HG02943 (cell line): ENCODE measurements around the gene RPP14.
A peak's percentile ranks its signal among the peaks of the same experiment; 100 is the strongest.
"Not testable (repeated sequence)": the region's sequence is repeated elsewhere in the genome, so short reads cannot be mapped to it uniquely, and the experiment has no call there.

ENCODE experiments used
- ATAC-seq: cut with Tn5 transposase; IDR thresholded peaks from one replicate; pipeline ENCODE4 v1.9.1; 2021; ENCODE audit warnings: mild to moderate bottlenecking, low read depth, moderate library complexity; ENCODE audit not compliant: unreplicated experiment

The RPP14 gene

DNA sequence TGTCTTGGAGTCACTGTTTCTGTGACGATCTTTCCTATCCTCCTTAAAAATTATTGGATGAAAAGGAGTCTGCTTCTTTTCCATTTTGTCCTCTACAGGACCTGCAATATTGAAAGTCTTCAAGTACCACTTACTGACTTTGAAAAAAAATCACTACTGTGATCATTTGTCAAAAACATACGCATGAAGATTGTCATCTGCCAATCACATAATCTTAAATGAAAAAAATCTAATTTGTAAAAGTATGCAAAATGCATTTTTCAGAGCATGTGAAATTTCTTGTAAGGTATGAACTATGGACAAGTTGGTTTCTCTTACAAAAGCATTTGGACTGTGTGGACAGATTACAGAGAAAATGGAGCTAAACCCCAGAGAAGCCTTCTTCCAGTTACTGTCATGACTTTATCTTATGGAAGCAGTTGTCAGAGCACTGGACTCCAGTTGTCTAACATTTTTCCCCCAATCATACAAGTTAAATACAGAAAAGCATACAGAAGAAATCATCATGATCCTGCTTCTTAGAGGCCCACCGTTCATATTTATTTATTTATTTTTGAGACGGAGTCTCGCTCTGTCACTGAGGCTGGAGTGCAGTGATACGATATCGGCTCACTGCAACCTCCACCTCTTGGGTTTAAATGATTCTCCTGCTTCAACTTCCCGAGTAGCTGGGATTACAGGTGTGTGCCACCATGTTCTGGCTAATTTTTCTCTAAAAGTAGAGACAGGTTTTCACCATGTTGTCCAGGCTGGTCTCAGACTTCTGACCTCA is 23.3 kb downstream of the RPP14 start:
- ATAC-seq, result no peak

DNA sequence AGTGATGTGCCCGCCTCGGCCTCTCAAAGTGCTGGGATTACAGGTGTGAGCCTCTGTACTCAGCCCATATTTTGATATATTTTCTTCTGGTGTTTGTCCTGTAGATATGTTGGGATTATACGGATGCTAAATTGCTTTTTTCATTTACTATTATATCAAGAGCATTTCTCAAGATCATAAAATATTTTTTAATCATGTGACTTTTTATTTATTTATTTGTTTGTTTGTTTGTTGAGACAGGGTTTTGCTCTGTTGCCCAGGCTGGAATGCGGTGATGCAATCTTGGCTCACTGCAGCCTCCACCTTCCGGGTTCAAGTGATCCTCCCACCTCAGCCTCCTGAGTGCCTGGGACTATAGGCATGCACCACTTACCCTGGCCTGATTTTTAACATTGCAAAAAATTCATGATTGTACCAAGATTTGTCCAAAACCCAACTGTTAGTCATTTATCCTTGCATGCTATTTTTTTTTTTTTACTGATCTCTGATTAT is 23.9 kb downstream of the RPP14 start:
- no peak for ATAC-seq

DNA sequence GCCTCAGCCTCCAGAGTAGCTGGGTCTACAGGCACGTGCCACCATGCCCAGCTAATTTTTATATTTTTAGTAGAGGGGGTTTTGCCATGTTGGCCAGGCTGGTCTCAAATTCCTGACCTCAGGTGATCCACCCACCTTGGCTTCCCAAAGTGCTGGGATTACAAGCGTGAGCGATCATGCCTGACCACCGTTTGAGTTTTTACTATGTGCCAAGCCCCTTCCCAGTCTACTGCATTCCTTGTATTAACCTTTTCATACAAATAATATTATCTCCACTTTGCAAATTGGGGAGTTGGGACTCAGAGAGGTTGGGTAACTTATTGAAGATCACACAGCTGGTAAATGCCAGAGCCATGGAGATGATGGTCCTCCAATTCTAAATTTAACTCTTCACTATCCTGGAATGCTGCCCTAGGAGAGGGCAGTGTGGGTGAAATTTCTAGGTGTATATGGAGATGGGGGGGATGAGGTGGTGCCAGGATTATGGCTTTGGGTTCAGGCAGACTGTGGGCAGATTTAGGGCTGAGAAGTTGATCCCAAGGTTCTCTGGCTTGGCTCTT is 25.6 kb downstream of the RPP14 start:
- no peak for ATAC-seq

DNA sequence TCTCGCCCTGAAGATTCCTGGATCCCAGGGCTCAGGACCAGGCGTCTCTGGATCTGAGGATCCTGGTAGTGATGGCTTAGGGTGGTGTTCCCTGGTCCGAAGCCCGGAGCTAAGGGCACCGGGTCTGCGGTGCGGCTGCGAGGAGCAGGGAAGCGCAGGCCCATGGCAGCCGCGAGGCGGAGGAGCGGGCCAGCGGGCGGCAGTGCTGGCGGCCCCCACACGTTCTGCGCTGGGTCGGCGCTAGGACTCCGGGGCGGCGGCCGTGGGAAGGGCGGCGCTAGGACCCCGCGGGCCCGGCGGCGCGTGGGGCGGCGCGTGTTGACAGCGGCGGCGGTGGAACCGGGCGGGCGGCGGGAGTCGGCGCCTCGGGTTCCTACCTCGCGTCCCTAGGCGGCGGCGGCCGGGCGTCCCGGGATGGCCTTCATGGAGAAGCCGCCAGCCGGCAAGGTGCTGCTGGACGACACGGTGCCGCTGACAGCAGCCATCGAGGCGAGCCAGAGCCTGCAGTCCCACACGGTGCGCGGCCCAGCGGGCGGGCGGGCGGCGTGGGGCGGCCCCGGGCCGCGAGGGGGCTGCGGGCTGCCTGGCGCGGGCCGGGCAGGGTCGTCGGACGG is 26.6 kb downstream of the RPP14 start, which contains the start of gene PXK:
PXK (plus strand) TSS at position 318 of the 614 bp plus-strand sequence; CDS start at position 415, 97 bp downstream.
- peak; percentile 70 for ATAC-seq

DNA sequence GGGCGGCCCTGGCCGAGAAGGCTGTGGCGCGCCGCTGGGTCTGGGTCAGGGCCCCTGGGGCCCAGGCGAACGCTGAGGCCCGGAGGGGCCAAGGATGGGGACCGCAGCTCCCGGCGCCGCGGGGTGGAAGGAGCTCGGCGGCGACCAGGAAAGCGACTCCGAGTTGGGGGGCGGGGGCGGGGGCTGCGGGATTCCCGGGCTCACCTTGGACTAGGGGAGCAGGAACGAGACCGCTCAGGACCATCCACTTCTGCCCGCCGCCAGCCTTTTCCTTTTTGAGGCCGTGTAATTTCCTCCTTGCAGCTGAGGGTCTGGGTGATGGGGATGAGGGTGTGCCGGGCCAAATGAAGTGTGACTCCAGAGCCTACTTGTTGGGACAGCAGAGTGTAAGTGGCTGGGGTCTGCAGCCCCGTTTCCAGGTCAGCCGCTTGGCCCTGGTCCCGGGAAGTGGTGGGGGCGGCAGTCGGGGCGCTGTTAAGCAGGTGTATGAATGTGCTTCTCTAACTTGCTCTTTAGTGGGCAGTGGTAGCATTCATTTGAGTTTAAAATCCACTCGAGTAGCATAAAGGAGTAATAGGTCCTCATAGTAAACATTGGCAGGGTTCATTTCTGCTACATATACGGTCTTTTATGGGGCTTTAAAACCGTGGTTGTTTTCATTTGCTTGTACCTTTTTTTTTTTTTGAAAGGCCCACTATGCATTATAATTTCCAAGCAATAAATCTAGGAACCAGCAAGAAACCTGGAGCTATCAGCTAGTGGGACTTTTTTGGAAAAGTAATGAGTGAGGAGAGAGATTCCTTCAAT is 27.4 kb downstream of the RPP14 start:
- ATAC-seq, result peak; percentile 33

DNA sequence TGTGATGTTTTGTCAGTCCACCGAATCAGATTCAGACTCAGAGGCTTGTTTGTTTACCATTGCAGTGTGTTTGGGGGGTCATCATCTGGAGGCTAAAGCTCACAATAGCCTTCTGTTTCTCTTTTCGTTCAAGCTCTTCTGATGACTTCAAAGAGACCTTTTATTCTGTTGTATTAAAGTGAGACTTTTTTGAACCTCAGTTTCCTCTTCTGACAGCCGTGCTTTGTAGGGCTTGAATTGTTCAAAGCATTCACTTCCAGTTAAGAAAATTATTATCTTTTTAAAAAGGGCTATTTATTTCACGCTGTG is 27.9 kb downstream of the RPP14 start:
- no peak for ATAC-seq

DNA sequence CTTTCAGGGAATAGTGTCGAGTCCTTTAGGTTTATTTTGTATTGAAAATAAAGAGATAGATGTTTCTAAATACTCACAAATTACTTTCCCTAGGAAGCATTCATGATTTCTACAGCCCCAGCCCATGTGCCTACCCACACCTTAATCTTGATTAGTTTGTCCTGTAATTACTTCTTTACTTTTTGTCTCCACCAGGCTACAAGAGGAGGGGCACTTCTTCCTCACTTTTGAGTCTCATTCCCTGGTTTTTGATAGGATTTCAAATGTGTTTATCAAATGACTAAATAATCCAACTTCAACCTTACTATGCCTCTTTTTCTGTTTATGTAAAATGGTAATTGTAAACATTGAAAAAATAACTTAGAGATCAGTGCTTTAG is 28.4 kb downstream of the RPP14 start:
- ATAC-seq, result no peak

DNA sequence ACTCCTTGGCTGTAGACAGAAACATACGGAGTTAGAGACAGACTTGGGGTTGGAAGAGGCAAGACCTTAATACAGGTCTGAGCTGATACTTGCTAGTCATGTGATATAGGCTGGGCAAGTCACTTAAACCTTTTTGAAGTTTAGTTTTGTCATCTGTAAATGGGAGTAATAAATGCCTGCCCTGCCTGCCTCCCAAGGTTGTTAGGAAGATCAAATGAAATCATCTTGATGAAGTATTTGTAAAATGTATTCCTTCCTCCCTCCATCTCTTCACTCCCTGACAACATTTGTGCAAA is 29.6 kb downstream of the RPP14 start:
- ATAC-seq, result no peak

DNA sequence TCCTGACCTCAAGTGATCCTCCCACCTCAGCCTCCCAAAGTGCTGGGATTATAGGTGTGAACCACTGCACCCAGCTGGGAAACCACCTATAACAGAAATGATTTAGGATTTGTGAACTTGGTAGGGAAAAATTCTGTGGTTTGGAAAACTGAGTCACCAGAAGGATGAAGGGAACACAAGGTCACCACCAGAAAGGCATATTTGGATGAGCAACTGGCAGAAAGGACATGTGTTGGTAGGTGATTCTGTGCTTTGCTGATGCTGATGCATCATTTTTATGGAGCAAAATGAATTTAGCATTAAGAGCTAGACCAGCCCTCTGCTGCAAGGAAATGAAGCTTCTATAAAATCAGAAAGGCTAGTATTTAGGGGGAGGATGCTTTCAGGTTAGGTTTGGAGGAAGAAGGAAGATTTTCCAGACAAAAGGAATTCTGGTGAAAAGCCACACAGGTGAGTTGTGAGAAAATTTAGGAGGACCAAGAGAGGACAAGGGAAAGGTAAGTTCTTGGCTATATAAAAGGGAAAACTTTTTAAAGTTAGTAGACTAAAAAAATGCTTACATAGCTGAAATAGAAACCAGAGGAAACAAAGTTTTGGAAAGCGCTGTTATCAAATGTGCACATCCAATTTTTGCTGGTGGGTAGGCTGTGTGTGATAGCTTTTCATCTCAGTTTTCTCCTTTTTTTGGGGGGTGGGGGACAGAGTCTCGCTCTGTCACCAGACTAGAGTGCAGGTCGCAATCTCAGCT is 30.3 kb downstream of the RPP14 start:
- no peak for ATAC-seq

DNA sequence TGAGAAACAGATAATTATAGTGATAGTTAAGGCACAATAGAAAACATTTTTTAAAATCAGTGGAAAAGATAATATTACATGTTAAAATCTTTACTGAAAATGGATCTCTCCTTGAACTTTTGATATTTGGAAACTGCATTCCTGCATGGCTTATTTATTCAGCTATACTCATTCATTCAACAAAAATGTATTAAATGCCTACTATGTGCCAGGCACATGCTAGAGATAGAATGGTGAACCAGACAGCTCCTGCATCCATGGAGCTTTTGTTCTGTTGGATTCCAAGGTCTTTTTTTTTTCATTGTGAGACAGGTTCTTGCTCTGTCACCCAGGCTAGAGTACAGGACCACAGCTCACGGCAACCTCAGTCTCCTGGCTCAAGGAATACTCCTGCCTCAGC is 31.1 kb downstream of the RPP14 start:
- ATAC-seq, result no peak

DNA sequence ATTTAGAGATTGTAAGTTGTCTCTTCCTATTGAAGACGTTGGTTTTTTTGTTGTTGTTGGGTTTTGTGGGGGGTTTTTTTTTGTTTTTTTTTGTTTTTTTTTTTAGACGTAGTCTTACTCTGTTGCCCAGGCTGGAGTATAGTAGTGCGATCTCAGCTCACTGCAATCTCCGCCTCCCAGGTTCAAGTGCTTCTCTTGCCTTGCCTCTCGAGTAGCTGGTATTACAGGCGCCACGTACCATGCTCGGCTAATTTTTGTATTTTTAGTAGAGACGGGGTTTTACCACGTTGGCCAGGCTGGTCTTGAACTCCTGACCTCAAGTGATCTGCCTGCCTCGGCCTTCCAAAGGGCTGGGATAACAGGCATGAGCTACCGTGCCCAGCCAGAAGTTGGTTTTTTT is 33.1 kb downstream of the RPP14 start:
- ATAC-seq, result not testable (repeated sequence)

DNA sequence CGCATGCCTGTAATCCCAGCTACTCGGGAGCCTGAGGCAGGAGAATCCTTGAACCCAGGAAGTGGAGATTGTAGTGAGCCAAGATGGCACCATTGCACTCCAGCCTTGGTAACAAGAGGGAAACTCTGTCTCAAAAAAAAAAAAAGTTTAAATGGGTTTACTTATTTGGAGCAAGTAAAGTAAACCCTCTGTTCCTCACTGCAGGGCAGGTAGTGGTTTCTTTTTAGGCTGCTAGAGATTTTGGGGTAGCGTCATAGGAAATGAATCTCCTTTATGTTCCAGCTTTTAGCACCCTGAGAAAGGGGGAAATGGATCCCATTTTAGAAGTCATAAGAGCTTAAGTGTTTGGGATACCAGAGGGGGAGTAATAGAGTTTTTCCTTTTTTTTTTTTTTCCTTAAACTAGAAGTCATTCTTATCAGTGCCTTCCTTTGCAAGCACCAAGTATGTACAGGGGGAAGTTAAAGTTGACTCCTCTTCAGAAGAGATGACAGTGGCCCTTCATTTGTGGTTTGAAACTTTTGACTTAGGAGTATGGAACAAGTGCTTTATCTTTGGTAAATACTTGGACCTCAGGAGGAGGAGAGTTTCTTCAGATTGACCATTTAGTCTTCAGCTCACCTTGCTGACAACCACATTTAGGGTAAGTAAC is 34.7 kb downstream of the RPP14 start:
- no peak for ATAC-seq

DNA sequence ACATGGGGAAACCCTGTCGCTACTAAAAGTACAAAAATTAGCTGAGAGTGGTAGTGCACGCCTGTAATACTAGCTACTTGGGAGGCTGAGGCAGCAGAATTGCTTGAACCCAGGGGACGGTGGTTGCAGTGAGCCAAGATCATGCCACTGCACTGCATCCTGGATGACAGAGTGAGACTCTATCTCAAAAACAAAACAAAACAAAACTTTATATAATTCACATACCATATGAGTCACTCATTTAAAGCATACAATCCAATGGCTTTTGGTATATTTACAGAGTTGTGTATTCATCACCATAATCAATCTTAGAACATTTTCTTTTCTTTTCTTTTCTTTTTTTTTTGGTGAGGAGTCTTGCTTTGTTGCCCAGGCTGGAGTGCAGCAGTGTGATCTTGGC is 35.3 kb downstream of the RPP14 start:
- ATAC-seq, result no peak

DNA sequence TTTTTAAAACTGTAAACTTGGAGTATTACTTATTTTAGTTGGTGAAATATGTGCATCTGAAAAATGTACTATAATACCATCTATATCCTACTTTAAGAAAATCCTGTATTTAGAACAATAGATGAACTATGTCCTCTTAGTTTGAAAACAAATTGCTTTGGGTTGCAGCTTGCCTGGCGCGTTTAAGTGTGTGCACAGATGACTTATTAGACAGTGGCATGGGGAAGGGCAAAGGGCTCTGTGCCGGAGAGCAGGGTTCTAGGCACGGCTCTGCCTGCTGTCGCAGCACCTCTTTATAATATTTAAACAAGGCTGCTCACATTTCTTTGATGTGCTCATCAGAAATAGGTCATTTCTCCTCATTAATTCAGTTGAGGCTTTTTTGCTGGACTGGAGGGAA is 36.6 kb downstream of the RPP14 start:
- ATAC-seq, result no peak

DNA sequence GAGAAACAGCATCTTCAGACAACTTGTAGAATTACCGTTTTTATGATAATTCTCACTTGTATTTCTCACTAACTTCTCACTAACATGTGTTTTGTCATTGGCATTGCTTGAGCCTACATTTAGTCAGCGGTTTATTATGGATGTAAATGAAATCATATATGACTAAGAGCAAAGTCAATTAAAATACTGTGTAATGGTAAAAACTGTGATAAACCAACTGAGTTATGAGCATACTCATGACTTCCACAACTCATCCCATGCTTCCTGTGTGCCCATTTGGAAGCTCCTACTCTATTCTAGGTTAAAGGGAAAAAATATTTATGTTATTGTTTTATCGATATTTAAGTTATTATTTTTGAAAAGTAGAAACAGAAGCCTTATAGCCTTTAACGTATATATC is 39.4 kb downstream of the RPP14 start:
- no peak for ATAC-seq

DNA sequence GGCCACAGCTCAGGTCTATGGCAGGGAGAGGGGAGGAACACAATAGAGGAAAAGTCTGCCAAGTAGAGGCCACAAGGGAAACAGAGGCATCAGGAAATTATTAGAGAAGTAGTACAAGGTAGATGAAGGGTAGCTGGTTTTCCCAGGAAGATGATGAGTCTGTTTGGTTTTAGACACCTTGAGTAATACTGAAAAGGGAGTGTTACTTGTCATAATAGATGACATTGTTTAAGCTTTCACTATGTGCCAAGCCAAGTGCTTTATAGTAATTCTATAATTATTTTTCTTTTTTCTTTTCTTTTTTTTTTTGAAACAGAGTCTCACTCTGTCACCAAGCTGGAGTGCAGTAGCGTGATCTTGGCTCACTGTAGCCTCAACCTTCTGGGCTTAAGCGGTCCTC is 40.3 kb downstream of the RPP14 start:
- ATAC-seq, result no peak

DNA sequence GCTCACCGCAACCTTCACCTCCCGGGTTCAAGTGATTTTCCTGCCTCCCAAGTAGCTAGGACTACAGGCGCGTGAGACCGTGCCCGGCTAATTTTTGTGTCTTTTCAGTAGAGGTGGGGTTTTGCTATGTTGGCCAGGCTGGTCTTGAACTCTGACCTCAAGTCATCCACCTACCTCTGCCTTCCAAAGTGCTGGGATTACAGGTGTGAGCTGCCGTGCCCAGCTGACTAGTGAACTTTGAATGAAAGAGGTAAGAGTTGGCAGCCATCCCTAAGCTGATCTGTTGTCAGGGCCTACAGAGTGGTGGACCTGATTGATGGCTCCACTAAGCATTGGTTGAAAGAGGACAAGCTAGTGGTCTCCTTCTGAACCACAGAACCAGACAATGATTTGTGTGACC is 41.9 kb downstream of the RPP14 start:
- no peak for ATAC-seq

DNA sequence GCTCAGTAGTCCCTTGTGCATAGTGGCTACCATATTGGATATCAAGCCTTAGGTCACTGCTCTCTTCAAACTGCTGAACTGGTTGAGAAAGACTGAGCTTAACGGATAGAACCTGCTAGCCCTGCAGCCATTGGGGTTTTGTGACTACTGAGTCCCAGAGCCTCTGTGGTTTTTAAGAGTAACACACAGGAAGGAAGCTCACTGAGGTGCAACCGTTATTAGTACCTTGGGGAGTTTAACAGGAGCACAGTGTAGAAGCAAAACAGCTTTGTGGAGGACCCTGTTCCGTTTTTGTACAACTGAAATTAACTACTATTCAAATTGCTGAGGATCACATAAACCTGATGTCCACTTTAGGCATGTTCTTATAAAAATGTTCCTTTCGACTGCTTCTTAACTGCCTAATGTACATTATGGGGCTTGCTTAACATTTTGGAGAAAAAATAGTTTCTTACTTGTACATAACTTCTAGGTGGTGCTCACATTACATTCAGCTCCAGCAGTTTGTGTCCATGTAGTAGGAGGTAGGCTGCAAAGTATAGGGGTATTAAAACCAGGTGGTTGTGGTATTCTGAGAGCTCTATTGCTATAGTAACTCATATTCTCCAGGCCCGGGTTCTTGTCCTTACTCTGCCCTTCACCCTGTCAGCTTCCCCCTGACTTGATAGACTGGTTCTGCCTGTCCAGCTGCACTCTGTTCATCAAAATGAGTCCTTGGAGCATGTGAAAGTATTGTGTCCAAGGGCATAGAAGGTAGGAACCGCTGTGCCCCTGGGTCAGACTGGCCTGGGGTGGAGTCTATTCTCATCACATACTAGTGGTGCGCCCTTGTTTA is 44.0 kb downstream of the RPP14 start:
- ATAC-seq, result peak; percentile 91

DNA sequence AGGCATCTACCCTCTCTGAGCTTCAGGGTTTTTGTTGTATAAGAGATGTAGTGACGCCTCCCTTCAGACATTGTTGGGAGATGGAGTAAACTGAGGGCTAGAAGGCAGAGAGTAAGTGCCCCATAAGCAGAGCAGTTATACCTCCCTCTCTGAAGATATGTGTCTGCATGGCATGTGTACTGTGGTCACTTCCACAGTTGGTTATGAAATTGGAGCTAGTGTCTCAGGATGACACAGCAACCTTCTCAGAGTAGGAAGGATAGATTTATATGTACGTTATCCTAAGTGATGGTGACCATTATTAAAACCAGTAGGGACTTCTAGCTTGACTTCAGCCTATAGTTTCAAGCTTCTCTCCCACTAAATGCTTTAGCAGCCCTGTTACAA is 44.6 kb downstream of the RPP14 start:
- ATAC-seq, result no peak
